ENCODE results near the gene PGLYRP2.
"Not testable (repeated sequence)": the region's sequence is repeated elsewhere in the genome, so short reads cannot be mapped to it uniquely, and the experiment has no call there.

Gene PGLYRP2

DNA sequence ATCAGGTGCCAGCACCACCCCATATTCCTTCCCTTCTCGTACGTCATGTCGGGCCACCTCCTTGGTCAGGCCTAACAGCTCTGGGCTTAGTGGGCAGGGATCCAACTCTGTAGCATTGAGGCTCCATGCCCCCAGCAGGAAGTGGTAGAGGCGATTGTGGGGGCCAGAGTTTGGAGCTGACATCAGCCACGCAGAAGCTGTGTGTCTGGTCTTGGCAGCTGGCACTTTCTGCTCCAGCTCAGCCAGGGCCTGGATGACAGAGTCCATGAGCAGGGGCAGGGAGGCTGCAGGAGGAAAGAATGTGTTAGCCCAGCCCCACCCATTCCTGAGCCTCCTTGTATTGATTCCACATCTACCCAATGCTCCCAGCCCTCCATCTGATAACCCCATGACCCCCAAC lies 3.0 kb downstream of the PGLYRP2 start (continued):
- TF ChIP-seq GLIS1 (tag by site-specific recombination; IDR thresholded peaks at IDR 0.05) (no peak), ZNF274 (IDR thresholded peaks at IDR 0.05; ENCODE audit: low read length) (no peak), ZNF274 (tag by site-specific recombination; IDR thresholded peaks at IDR 0.05; ENCODE audit: borderline replicate concordance) (no peak), HOXD13 (CRISPR knock-in tag; IDR thresholded peaks at IDR 0.05; ENCODE audit: borderline replicate concordance) (no peak), ZNF248 (tag by site-specific recombination; IDR thresholded peaks at IDR 0.05) (no peak), SP7 (tag by site-specific recombination; IDR thresholded peaks at IDR 0.05) (no peak), ZNF24 (tag by site-specific recombination; IDR thresholded peaks at IDR 0.05) (no peak)

GRCh38 chr19:15475611-15476010 lies 3.7 kb downstream of the PGLYRP2 start:
- Histone ChIP-seq H3K9me3 (ENCODE audit: control insufficient read depth, insufficient read depth, low read depth, low read length) (no peaks in the 10 kb centered on the region), H3K4me1 (ENCODE audit: control insufficient read depth, insufficient read depth, low read length) (no peaks in the 10 kb centered on the region), H3K27ac (ENCODE audit: extremely low read depth, low read depth, low read length) (no peak overlapping the region), H3K4me3 (ENCODE audit: low read depth, low read length) (no peak overlapping the region), H3K36me3 (ENCODE audit: control insufficient read depth in 2 of 2, insufficient read depth in 1 of 2, low read length in 2 of 2) (no peaks in the 10 kb centered on the region)
- no peak for TF ChIP-seq ZBTB26 (tag by site-specific recombination; optimal IDR thresholded peaks at IDR 0.05)
- no peak for TF ChIP-seq ZXDB (tag by site-specific recombination; IDR thresholded peaks at IDR 0.05)
- TF ChIP-seq ZNF157 (tag by site-specific recombination; IDR thresholded peaks at IDR 0.05), result no peak
- ChIA-PET CTCF (no interaction called here), POLR2A (no interaction called here)

DNA sequence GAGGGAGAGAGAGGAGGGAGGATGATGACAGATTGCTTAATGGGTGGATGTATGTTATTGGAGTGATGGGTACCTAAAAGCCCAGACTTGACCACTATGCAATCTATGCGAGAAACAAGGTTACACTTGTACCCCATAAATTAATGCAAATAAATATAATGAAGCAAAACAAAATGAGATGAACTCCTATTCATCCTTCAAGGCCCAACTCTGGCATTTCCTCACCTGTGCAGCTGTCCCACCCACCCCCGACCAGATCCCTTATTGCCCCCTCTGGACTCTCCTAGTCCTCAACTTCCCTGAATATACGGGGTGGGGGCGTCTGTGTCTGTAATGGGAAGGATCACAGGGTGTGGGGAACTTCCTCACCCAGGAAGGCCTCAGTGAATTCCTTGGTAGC lies 4.1 kb downstream of the PGLYRP2 start:
- Histone ChIP-seq H3K27ac (ENCODE audit: extremely low read depth, low read depth, low read length) (no peak overlapping the region), H3K4me1 (ENCODE audit: control insufficient read depth, insufficient read depth, low read length) (no peaks in the 10 kb centered on the region), H3K4me3 (ENCODE audit: low read depth, low read length) (no peak overlapping the region), H3K9me3 (ENCODE audit: control insufficient read depth, insufficient read depth, low read depth, low read length) (no peaks in the 10 kb centered on the region), H3K36me3 (ENCODE audit: control insufficient read depth in 2 of 2, insufficient read depth in 1 of 2, low read length in 2 of 2) (no peaks in the 10 kb centered on the region)
- TF ChIP-seq ZFP3 (tag by site-specific recombination; IDR thresholded peaks at IDR 0.05; ENCODE audit: low read depth) (peak; percentile 59), KLF7 (tag by site-specific recombination; IDR thresholded peaks at IDR 0.05; ENCODE audit: borderline replicate concordance) (no peak)
- POLR2A ChIA-PET, result no interaction called here
- CTCF ChIA-PET, result no interaction called here

GRCh38 chr19:15473821-15474220 lies 5.5 kb downstream of the PGLYRP2 start:
- H3K27ac ChIP-seq (ENCODE audit: extremely low read depth, low read depth, low read length); H3K4me1 ChIP-seq (ENCODE audit: control insufficient read depth, insufficient read depth, low read length); H3K36me3 ChIP-seq (ENCODE audit: control insufficient read depth in 2 of 2, insufficient read depth in 1 of 2, low read length in 2 of 2); H3K9me3 ChIP-seq (ENCODE audit: control insufficient read depth, insufficient read depth, low read depth, low read length); H3K4me3 ChIP-seq (ENCODE audit: low read depth, low read length); POLR2A ChIA-PET: not testable (repeated sequence)
- peak; percentile 56 for TF ChIP-seq ZNF366 (tag by site-specific recombination; conservative IDR thresholded peaks at IDR 0.05)
- CTCF ChIA-PET, result interaction anchor here (0.7 kb wide), 1 partner anchor 382 kb away, joined by 10 read pairs; no protein-coding TSS in a partner anchor

DNA sequence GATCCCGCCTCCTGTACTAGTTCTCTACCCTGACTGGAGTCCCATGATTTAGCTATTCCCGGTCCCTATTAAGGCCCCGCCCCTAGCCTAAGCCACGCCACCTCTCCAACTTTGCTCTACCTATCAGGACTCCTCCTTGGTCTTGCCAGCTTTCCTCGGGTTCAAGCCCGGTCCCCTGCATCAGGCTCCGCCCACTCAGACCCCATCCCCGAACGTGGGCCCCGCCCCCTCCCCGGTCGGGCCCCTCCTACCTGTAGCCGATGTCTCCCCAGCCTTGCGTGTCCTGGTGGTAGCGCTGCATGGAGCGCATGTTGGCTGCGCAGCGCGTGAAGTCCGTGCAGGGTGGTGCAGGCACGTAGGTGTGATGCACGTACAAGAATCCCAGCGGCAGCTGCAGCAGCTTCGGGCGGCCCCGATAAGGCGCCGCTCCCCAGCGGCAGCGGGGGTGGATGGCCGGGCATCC lies 7.6 kb downstream of the PGLYRP2 start:
- TF ChIP-seq REST (tag by site-specific recombination; IDR thresholded peaks at IDR 0.05) (no peak), FEZF1 (tag by site-specific recombination; IDR thresholded peaks at IDR 0.05) (no peak), ZBTB20 (tag by site-specific recombination; IDR thresholded peaks at IDR 0.05) (no peak), ZNF404 (tag by site-specific recombination; IDR thresholded peaks at IDR 0.05) (no peak), TRIM28 (IDR thresholded peaks at IDR 0.05; ENCODE audit: borderline replicate concordance, low read length) (no peak), ZNF768 (tag by site-specific recombination; IDR thresholded peaks at IDR 0.05) (no peak), ZNF354C (tag by site-specific recombination; IDR thresholded peaks at IDR 0.05; ENCODE audit: borderline replicate concordance, low read depth) (no peak), ZEB2 (tag by site-specific recombination; IDR thresholded peaks at IDR 0.05) (no peak)
- H3K9me3 ChIP-seq (ENCODE audit: control insufficient read depth, insufficient read depth, low read depth, low read length), result no peaks in the 10 kb centered on the region
- no peaks in the 10 kb centered on the region for H3K4me1 ChIP-seq (ENCODE audit: control insufficient read depth, insufficient read depth, low read length)
- H3K27ac ChIP-seq (ENCODE audit: extremely low read depth, low read depth, low read length), result no peak overlapping the region
- POLR2A ChIA-PET, result no interaction called here
- CTCF ChIA-PET, result no interaction called here
- H3K4me3 ChIP-seq (ENCODE audit: low read depth, low read length), result no peak overlapping the region
- H3K36me3 ChIP-seq (ENCODE audit: control insufficient read depth in 2 of 2, insufficient read depth in 1 of 2, low read length in 2 of 2), result no peaks in the 10 kb centered on the region
